Measurements from ENCODE around the gene SLC6A12.

SLC6A12 gene

DNA sequence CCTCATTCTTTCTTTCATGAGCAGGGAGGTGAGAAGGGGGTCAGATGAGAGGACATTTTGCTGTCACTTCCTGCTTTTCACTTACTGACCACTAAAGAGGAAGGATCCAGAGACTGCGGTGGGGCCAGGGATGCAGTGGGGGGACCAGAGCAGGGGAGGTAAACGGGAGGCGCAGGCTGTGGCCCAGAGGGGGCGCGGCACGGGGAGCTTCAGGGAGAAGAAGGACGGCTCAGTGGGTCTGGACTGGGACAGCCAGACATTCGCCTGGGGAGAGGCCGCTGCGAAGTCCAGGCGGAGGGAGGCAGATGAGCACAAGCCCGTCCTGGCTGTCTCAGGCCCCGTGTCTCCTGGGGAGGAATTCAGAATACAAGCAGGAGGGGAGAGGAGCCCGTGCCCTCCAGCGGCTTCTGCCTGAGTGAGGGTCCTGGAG is 41.2 kb downstream of the SLC6A12 start:
- H3K4me3 ChIP-seq (ENCODE audit: low read depth, low read length), result no peak overlapping the region
- DNase-seq (ENCODE audit: low read depth), result no peak
- TF ChIP-seq, protein P1, sequence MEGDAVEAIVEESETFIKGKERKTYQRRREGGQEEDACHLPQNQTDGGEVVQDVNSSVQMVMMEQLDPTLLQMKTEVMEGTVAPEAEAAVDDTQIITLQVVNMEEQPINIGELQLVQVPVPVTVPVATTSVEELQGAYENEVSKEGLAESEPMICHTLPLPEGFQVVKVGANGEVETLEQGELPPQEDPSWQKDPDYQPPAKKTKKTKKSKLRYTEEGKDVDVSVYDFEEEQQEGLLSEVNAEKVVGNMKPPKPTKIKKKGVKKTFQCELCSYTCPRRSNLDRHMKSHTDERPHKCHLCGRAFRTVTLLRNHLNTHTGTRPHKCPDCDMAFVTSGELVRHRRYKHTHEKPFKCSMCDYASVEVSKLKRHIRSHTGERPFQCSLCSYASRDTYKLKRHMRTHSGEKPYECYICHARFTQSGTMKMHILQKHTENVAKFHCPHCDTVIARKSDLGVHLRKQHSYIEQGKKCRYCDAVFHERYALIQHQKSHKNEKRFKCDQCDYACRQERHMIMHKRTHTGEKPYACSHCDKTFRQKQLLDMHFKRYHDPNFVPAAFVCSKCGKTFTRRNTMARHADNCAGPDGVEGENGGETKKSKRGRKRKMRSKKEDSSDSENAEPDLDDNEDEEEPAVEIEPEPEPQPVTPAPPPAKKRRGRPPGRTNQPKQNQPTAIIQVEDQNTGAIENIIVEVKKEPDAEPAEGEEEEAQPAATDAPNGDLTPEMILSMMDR (IDR thresholded peaks at IDR 0.05; ENCODE audit: insufficient read depth, low read depth, low read length, missing control alignments), result no peak

DNA sequence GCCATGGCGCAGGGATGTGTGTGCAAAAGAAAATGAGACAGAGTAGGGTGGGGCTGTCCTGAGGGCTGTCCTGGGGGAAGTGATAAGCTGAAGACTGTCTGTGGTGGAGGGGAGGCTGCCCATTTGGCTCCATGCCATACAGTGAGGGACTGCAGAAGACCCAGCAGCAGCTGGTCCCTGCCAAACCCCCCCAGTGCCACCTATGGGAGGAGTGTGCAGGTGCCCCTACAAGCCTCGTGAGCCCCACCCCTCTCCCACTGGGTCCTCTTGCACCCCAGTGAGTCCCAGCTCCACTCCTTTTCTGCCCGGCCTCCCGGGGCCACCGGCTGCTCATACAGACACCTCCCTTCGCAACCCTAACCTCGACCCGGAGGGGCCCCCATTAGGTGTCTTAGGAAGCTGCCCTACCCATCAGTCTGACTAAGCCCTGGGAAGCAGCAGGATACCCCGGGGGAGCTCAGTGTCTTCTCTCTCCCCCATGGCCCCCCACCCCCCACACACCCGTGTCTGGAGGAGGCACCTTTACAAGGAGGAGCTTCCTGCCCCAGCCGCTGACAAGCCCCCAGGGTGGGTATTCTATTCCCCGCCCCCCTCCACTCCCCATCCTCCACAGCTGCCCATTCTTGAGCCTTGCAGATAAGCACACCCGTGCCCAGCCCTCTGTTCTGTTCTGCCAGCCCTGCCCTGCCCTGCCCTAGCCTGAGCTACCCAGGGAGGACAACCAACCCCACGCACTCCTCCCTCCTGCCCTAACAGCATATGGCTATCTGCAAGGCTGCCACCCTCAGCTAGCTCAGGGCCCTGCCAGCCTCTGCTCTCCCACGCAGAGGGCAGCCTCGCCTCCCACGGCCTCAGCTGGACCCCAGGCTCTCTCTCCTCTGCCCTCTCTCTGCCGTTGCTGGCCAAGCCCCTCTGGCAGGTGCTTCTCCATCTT is 41.9 kb downstream of the SLC6A12 start:
- H3K4me3 ChIP-seq (ENCODE audit: low read depth, low read length), result no peak overlapping the region
- DNase-seq (ENCODE audit: low read depth), result no peak
- TF ChIP-seq, protein P1 (IDR thresholded peaks at IDR 0.05; ENCODE audit: insufficient read depth, low read depth, low read length, missing control alignments), result no peak

DNA sequence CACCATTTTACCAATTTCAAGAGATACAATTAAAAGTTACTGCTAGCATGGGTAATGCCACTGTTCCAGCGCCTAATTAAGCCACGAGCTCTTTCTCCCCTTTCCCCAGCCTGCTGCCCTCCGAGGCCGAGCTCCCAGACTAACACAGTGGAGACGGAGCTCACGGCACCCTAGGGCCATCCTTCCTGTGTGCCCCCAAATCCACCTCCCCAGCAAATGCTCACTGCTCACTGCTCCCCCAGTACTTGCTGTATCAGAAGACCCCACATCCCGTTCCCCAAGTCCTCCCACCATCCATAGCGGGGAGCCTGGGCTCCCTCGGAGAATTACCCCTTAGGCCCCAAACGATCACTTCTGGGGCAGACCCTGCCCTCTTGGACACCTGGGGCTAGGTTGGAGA is 42.7 kb downstream of the SLC6A12 start:
- no peak for DNase-seq (ENCODE audit: low read depth)
- H3K4me3 ChIP-seq (ENCODE audit: low read depth, low read length), result no peak overlapping the region
- TF ChIP-seq, protein P1 (IDR thresholded peaks at IDR 0.05; ENCODE audit: insufficient read depth, low read depth, low read length, missing control alignments), result no peak

DNA sequence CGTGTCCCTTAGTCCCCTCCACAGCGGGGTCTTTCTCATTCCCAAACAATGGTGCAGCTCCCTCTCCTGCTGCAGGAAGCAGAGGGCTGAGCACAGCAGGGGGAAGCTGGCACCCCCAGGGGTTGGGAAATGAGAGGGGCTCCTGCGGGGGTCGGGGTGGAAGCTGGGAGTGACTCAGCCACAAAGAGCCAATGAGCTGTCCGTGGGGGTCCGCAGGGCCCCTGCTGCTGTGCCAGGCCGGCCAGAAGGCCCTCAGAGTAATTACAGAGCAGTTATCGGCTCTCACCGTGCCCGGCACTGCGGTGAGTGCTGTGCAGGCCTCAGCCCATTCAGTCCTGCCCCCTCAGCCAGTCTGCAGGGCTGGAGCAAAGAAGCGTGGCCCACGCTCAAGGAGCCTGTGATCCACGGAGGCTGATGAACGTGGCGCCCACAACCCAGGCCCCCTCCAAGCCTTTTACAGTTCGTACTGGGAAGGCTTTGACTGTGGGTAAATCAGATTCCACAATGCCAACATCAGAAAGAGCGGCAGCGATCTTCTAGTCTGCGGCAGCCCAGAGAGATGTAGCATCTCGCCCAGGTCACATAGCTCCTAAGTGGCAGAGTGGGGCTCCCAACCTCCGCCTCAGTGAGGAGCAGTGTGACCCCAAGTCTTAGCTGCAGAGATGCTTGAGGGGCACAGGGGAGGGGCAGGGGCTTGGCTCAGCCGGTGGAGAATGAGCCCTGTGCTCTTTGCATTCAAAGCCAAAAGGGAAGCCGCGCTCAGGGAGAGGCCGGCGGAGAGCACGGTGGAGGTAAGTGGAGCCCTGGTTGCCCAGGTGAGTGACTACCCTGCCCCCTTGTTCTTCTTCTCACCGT is 43.4 kb downstream of the SLC6A12 start:
- TF ChIP-seq, protein P1 (IDR thresholded peaks at IDR 0.05; ENCODE audit: insufficient read depth, low read depth, low read length, missing control alignments), result no peak
- H3K4me3 ChIP-seq (ENCODE audit: low read depth, low read length), result no peak overlapping the region
- DNase-seq (ENCODE audit: low read depth), result no peak

DNA sequence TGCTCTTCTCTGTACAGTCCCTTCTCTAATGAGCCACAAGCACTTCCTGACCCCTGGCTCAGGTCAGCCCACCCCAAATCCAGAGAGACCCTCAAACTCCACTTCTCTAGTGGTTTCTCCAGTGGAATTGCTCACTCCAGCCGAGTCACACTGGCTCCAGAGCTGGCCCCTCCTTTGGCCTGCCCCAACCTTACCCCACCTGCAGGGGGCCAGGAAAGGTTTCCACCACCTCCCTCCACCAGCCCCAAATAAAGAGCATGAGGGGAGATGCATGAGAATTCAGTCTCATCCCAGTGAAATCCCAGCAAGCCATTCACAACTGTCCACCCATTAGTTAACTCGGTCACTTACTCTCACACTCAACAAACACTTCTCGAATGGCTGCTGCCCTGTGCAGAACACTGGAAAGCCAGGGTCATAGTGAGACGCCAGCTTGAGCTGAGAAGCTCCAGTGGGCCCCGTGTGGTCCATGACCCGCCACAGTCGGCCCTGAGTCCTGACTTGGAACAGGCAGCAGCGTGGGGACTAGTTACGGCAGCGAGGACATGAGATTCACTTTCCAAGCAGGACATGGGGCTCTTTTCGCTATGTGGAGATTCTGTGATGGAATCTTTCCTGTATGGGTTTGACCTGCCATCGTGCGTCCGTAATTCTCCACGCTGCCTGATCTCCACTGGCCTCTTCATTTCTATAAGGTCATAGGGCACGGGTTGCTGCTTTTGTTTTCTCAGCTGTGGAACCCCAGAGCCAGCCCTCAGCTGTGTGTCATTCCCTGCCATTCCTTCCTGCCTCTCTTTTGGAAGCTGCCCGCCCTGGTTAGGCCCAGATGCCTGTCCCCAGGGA is 44.2 kb downstream of the SLC6A12 start:
- TF ChIP-seq, protein P1 (IDR thresholded peaks at IDR 0.05; ENCODE audit: insufficient read depth, low read depth, low read length, missing control alignments), result peak; percentile 31
- no peak overlapping the region for H3K4me3 ChIP-seq (ENCODE audit: low read depth, low read length)
- no peak for DNase-seq (ENCODE audit: low read depth)
